Cardiac fibroblast (primary cell): Measurements from ENCODE around the gene ABCC11.

Experiments
- DNase-seq, 2 donors: peaks; one replicate each; pipeline versions ENCODE4 v3.0.0 to v3.0.0-alpha.2; 2010; ENCODE audit warnings: low read depth in 2 of 2
- H3K4me3 ChIP-seq, 2 donors: replicated peaks in 1 of 2; 1 replicate in 1 of 2; 2 replicates in 1 of 2; pipeline ENCODE4 v1.5.1; 2011; ENCODE audit warnings: low read depth in 2 of 2, low read length in 2 of 2, mild to moderate bottlenecking in 2 of 2, moderate library complexity in 1 of 2
- CTCF ChIP-seq: IDR thresholded peaks from one replicate; pipeline ENCODE4 v1.5.1; 2011; ENCODE audit warnings: low read depth, mild to moderate bottlenecking, low read length, inconsistent platforms

Gene ABCC11

GRCh38 chr16:48210747-48211146 lies 36.6 kb downstream of the ABCC11 start:
- no peak overlapping the region for H3K4me3 ChIP-seq
- no peak for DNase-seq
- no peak for TF ChIP-seq CTCF

- peak; percentile 8 to 46 for DNase-seq
These were observed 40.6 kb downstream of the ABCC11 start for GRCh38 chr16:48206594-48207242.

GRCh38 chr16:48204825-48205151 lies 42.6 kb downstream of the ABCC11 start:
- no peak for DNase-seq
- no peak overlapping the region for H3K4me3 ChIP-seq
- TF ChIP-seq CTCF: no peak

More at GRCh38 chr16:48206594-48207242, 40.6 kb downstream of the ABCC11 start:
- H3K4me3 ChIP-seq: no peak overlapping the region
- TF ChIP-seq CTCF: no peak

- H3K4me3 ChIP-seq: no peak overlapping the region
- no peak for DNase-seq
- no peak for TF ChIP-seq CTCF
These were observed 43.1 kb downstream of the ABCC11 start for GRCh38 chr16:48203974-48204824.

- no peak for DNase-seq
- H3K4me3 ChIP-seq: no peak overlapping the region
- TF ChIP-seq CTCF: no peak
These were observed 45.7 kb downstream of the ABCC11 start for GRCh38 chr16:48201515-48202201.

- H3K4me3 ChIP-seq: no peak overlapping the region
- TF ChIP-seq CTCF: no peak
- no peak for DNase-seq
These were observed 50.0 kb downstream of the ABCC11 start for GRCh38 chr16:48197294-48197693.
